ENCODE measurements around the gene ODAD3. TPM values are rescaled to one million over a fixed set of nuclear protein-coding genes. Genes with fewer than 3 reads are reported as not detected.

Gene ODAD3
- total RNA-seq, 1 donor from 2014 or later, result 0.15 TPM

DNA sequence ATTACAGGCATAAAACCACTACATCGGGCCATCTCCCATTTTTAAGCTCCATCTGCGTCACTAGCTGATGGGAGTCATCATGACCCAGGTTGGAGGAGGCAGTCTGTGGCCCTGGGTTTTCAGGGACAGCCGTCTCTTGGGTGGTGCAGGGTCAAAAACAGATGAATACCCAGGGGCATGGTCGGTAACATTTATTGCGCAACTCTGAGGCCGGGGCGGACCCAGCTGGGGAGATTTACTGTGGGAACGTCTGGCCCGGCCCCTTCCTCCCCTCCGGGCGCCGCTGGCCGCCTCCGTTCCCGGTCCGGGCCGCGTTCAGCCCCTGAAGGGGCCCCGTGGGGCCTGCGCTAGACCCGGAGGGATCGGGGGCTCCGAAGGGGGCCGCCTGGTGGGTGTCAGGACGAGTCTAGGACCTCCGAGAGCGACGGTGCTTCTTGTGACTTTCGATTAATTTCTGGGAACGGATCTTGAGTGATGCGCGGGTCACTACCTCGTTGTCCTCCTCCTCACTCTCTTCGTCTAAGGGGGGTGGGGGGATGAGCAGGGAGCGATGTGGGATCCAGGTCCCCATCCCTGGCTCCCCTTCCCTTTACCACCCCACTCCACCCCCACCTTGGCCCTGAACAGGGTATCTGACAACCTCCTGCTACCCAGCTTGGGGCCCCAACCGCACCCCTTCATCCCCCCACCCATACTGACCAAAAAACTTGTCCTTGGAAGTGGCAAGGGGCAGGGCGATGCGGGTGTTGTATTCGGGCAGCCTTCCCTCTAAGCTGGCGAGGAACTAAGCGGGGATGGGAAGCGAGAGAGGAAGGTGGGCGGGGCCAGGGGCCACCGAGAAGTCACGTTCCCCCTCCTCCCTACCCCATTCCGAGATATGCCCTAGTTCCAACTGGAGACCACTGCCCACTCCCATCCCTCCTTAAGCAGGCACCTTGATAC lies 14.2 kb downstream of the ODAD3 start:
- Mint-ChIP-seq H3K4me3 (ENCODE audit: unreplicated experiment) (peak overlapping the region; percentile 53), H3K4me1 (ENCODE audit: low read depth) (peaks cover 22% of the 10 kb centered on the region), H3K9me3 (ENCODE audit: low read depth) (no peaks in the 10 kb centered on the region), H3K27ac (ENCODE audit: unreplicated experiment) (no peak overlapping the region), H3K27me3 (ENCODE audit: low read depth) (peaks cover 40% of the 10 kb centered on the region), H3K36me3 (ENCODE audit: low read depth) (no peaks in the 10 kb centered on the region)
- no peak for DNase-seq (ENCODE audit: low spot score)
- TF ChIP-seq, protein P1, sequence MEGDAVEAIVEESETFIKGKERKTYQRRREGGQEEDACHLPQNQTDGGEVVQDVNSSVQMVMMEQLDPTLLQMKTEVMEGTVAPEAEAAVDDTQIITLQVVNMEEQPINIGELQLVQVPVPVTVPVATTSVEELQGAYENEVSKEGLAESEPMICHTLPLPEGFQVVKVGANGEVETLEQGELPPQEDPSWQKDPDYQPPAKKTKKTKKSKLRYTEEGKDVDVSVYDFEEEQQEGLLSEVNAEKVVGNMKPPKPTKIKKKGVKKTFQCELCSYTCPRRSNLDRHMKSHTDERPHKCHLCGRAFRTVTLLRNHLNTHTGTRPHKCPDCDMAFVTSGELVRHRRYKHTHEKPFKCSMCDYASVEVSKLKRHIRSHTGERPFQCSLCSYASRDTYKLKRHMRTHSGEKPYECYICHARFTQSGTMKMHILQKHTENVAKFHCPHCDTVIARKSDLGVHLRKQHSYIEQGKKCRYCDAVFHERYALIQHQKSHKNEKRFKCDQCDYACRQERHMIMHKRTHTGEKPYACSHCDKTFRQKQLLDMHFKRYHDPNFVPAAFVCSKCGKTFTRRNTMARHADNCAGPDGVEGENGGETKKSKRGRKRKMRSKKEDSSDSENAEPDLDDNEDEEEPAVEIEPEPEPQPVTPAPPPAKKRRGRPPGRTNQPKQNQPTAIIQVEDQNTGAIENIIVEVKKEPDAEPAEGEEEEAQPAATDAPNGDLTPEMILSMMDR (IDR thresholded peaks at IDR 0.05), result no peak

DNA sequence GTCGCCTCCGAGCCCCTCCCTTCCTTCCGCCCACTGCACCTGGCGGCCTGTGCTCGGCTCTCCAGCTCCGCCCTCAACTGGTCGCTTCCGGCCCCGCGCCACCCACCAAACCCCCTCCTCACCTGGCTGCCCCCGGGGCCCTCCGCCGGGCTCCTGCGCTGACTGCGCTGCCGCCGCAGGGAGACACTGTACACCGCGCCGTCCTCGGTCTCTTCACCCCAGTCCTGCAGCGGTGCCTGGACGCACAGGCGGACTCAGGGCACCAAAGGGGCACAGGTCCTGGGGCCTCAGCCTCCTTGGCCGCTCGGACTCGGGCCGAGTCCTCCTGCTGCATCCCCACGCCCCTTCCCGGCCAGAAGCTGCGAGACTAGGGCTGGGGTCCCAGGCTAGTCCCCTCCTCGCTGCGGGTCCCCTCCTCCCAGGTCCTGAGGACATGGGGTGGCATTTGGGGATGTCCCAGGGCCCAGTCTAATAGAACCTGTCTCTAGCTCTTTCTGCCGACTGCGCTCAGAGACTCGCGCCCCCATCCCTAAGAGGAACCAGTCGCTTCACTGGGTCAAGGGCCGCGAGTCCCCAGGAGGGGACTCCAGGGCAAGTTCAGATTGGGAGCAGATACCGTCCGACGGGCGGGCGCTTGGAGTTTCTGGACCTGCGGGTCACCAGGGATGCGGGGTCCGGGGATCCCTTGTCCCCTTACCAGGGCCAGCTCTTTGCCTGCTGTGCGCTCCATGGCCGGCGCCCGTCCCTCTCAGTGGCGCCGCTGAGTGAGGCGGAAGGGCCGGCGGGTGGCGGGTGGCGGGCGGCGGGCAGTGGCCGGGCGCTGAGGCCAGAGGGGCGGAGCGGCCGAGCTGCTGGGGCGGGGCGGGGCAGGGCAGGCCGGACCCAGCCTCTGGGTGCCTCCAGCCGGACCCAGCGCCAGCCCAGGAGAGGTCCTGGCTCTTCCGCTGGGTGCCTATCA lies 16.1 kb downstream of the ODAD3 start, which contains the start of gene RGL3:
Gene RGL3 (minus strand): TSS at position 766 of the 958 bp plus-strand sequence. CDS start 36 bp downstream, at position 730.
- TF ChIP-seq, protein P1 (IDR thresholded peaks at IDR 0.05), result no peak
- no peaks in the 10 kb centered on the region for H3K36me3 Mint-ChIP-seq (ENCODE audit: low read depth)
- no peak for DNase-seq (ENCODE audit: low spot score)
- no peak within 1 kb of the TSS for H3K27ac Mint-ChIP-seq (ENCODE audit: unreplicated experiment)
- H3K4me3 Mint-ChIP-seq (ENCODE audit: unreplicated experiment), result peak within 1 kb of the TSS; percentile 49
- H3K27me3 Mint-ChIP-seq (ENCODE audit: low read depth), result peaks cover 40% of the 10 kb centered on the region
- no peaks in the 10 kb centered on the region for H3K9me3 Mint-ChIP-seq (ENCODE audit: low read depth)
- H3K4me1 Mint-ChIP-seq (ENCODE audit: low read depth), result peaks cover 22% of the 10 kb centered on the region

DNA sequence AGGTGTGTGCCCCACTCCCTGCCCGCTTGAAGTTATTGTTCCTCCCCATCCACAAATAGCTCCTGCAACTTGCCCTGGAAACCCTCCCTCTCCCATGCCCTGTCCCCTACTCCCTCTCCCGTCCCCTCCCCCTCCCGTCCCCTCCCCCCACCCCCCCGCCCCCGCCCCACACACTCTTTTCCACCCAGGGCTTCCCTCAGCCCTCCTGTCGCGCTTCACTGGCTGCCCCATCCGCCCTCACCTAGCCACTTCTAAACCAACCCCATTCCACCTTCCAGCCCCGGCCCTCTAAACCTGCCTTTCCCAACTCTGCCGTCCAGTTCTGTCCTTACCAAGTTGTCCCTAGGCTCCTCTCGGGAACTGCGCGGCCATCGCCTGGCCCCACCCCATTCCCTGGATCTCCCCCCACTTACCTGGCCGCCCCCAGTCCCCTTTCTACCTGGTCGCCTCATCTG lies 16.8 kb downstream of the ODAD3 start:
- TF ChIP-seq, protein P1 (IDR thresholded peaks at IDR 0.05), result no peak
- no peaks in the 10 kb centered on the region for H3K9me3 Mint-ChIP-seq (ENCODE audit: low read depth)
- no peaks in the 10 kb centered on the region for H3K36me3 Mint-ChIP-seq (ENCODE audit: low read depth)
- no peak overlapping the region for H3K4me3 Mint-ChIP-seq (ENCODE audit: unreplicated experiment)
- H3K27me3 Mint-ChIP-seq (ENCODE audit: low read depth), result peaks cover 36% of the 10 kb centered on the region
- no peak overlapping the region for H3K27ac Mint-ChIP-seq (ENCODE audit: unreplicated experiment)
- peaks cover 22% of the 10 kb centered on the region for H3K4me1 Mint-ChIP-seq (ENCODE audit: low read depth)
- no peak for DNase-seq (ENCODE audit: low spot score)

DNA sequence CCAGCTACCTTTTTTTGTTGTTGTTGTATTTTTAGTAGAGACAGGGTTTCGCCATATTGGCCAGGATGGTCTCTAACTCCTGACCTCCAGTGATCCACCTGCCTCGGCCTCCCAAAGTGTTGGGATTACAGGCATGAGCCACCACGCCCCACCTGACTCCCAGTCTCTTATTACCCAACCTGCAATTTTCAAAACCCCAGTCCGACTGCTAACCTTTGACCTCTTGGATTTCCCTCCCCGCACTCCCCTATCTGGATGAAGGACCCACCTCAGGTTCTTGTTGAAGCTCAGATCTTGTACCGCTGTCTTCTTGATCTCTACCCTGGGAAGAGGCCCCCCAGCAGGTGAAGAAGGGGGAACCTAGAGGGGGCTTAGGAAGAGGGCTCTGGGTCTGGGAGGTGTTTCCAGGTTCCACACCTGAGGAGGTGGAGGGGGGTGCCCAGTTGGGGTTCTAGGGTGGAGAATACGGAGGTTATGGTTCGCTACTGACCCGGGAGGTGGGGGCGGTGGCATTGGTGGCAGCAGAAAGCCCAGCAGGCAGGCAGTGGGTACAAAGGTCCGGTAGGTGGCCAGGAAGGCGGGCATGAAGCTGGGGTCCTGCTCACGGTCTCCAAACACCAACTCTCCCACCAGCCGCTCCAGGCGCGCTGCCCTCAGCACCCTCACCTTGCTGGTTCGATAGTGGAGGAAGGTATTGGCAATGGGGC lies 18.4 kb downstream of the ODAD3 start:
- Mint-ChIP-seq H3K27ac (ENCODE audit: unreplicated experiment) (no peak overlapping the region), H3K36me3 (ENCODE audit: low read depth) (no peaks in the 10 kb centered on the region), H3K4me3 (ENCODE audit: unreplicated experiment) (no peak overlapping the region), H3K9me3 (ENCODE audit: low read depth) (no peaks in the 10 kb centered on the region), H3K27me3 (ENCODE audit: low read depth) (peaks cover 28% of the 10 kb centered on the region), H3K4me1 (ENCODE audit: low read depth) (peaks cover 17% of the 10 kb centered on the region)
- DNase-seq (ENCODE audit: low spot score), result no peak
- TF ChIP-seq, protein P1 (IDR thresholded peaks at IDR 0.05), result no peak

All from chondrocyte (in vitro differentiated cells).